GM19438 (cell line): ENCODE results near the gene AZU1.

Experiments
- ATAC-seq: cut with Tn5 transposase; IDR thresholded peaks from one replicate; pipeline ENCODE4 v1.9.1; 2021; ENCODE audit warnings: low read depth; ENCODE audit not compliant: unreplicated experiment

Gene AZU1

DNA sequence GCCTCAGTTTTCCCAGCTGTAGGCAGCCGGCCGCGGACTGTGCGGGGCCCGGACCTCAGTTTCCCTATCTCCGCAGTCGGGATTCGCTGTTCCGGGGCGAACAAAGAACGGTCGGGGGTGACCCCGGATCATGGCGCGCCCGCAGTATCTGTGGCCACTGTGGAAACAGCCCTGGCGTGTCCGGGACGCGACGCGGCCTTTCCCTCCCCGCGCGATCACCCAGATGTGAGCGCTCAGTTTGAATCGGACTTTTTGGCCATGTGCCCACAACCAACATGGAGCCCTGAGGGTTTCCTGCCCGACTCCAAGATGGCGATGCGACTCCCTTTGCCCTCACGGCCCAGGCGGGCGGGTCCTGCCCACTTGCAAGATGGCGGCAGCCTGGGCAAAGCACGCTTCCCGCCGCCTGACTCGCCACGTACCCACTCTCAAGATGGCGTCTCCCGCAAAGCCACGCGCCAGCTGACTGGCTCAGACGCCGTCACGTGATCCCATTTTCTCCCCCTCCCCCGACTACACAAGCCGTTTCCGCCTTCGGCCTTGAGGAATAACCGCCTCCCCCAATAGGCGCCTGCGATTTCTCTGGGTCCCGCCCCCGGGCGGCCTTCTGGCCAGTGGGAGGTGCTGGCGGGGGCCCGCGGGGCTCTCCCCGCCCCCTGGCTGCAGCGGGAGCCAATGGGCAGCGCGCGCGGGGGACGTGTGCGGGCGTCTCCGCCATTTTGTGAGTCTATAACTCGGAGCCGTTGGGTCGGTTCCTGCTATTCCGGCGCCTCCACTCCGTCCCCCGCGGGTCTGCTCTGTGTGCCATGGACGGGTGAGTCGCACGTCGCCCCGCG lies 30.7 kb upstream of the AZU1 start, which contains the start of gene PTBP1:
Gene PTBP1, plus strand, starts transcription at position 761 of the 836 bp plus-strand sequence. Its CDS starts 46 bp downstream, at position 807.
- ATAC-seq: peak; percentile 80

DNA sequence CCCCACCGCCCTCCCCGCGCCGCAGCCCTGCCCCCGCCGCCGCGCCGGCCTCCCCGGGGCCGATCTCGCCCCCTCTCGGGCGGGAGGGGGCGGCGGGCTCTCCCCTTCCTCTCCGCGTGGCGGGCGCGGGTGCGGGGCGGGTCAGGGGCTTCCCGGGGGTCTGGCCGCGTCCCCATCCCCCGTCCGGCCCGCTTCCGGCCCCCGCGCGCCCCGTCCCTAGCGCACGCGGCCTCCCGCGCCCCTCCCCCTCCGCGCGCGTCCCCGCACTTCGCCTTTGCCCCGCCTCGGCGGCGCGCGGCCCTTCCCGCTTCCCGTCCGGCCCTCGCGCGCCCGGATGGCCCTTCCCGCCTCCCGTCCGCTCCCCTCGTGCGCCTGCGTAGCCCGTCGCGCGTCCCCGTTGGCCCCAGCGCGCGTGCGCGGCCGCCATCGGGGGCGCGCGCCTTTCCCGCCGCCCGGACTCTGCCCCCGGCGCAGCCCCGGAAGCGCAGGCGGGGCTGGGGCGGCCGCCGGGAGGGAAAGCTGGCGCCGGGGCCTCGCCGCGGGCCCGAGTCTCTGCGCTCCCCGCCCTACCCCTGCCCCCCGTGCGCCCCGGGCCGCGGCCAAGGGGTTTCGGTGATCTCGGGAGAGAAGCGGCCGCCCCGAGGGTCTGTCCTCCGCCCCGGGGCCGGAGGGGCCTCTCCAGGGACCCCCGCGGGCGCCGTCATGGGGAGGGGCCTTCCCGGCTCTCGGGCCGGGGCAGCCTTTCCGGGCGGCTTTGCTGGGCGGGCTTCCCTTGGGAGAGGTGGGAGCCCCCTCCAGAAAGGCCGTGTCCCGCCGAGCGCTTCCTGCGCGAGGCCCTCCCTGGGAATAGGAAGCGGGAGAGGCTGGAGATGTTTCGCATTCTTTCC lies 29.9 kb upstream of the AZU1 start:
- peak; percentile 36 for ATAC-seq

DNA sequence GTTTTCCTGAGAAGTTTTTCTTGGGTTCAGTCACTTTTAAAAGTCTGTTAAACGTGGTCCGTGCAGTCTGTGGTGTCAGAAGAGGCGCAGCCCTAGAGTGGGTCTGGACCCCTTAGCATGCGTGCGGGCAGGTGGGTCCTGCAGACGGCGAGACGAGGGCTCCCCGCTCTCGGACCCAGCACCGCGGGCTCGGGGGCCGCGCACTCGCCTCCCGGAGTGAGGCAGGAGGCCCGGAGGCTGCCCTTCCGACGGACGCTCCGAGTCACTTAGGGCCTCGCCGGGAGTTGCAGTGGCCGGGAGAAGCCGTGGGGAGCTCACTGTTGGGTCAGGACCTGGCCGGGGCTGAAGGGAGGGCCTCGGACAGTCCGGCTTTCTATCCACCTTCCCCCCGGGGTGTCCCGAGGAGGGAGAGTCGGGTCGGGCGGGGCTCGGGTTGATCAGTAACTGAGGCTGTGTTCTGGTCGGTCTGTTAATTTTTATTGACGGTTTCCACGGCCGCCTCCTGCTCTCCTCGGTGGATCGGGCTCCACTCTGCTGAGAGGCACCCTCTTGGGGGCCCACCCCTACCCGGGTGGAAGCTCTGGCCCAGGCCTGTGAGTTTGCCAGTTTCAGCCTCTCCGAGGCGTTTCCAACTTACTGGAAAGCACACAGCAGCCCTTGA lies 29.1 kb upstream of the AZU1 start:
- no peak for ATAC-seq

DNA sequence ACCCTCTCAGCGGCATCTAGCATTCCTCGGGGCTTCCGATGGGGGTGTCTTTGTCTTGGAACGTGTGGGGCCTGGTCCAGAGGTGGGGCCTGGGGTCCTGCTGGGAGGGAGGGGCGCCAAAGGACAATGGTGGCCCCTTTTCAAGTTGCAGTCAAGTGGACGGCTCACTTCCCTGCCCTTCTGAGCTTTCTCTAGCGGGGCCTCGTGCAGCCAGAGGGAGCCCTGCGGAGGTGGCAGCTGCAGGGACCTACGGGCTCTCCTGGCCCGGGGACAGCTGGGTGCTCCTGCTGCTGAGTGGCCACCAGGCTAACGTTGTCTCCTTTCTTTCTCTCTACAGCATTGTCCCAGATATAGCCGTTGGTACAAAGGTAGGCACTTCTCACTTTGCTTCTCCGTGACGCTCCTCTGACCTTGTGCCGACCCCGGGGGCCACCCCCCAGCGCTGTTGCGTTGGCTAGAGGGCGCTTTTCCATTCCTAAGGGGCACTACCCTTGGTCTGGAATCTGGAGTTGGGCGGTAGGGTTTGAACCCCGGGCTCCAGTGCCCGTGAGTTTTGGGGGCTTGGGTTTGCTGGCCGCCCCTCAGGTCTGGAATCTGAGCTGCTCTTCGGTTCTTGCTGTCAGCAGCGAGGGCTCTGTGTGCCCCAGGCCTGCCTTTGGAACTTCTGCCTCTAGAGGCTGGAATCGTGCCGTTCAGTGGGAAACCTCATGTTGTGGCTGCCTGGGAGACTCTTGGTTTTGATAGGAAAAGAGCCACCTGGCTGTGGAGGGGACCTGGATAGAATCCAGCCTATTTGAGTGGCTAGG lies 28.4 kb upstream of the AZU1 start:
- ATAC-seq: no peak

DNA sequence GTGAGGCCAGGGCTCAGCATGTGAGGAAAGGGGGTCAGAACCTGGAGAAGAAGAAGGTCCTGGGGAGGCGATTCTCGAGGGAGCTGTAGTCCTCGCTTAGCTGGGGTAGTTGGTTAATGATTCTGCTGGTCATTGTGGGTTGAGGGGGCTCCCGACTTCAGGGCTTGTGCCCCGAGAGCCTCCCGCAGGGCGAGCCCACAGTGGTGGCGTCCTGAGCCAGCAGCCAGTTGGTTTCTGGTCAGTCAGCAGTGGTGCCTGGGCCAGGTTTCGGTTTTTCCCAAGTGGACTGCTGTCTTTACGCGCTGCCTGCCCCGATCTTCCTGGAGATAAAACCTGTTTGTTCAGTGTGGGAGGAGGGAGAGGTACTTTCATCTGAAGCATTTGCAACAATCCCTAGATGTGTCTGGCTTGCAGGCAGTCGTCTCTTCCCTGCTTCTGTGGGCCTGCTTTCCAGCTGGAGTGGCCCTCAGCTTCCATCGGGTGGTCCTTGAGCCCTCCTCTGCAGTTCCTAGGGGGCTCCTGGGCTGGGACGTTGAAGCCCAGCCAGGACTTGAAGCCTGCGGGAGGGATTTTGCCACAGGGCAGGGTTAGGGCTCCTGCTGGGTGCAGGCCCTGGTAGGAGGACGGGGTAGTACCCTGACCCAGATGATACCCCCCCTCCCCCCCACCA lies 27.1 kb upstream of the AZU1 start:
- ATAC-seq: no peak

DNA sequence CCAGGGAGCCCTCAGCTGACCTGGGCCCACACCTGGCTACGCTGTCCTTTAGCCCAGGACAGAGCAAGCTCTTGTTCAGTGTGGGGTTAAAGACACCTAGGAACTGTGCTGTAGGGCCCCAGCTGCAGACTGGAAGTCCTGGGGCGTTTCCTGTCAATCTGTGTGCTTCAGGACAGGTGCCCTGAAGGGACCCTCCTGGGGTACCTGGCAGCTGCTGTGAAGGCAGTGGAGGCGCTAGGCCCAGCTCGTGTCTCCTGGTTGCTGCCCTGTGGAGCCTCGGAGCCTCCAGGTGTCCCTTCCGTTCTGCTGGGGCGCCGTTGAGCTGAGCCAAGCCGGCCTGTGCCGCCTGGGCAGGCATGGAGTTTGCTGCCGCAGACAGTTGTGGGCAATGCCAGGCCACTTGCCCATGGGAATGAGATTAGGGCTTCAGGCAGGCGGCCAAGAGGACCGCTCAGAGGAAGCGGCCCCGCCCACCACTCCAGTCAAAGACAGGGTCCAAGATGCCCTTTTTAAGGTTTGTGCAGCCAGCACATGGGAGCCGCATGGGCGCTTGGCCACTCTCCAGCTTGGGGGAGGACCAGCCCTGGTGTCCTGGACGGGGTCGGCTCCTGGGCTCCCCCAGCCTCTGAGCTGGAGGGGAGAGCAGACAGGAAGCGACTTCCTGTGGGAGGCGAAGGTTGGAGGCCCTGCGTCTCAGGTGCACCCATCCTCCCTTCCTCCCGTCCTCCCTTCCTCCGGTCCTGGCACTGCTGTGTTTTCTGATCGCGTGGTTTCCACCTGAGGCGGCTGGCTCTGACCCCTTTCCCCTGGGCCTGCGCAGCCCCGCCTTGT lies 26.4 kb upstream of the AZU1 start:
- no peak for ATAC-seq

DNA sequence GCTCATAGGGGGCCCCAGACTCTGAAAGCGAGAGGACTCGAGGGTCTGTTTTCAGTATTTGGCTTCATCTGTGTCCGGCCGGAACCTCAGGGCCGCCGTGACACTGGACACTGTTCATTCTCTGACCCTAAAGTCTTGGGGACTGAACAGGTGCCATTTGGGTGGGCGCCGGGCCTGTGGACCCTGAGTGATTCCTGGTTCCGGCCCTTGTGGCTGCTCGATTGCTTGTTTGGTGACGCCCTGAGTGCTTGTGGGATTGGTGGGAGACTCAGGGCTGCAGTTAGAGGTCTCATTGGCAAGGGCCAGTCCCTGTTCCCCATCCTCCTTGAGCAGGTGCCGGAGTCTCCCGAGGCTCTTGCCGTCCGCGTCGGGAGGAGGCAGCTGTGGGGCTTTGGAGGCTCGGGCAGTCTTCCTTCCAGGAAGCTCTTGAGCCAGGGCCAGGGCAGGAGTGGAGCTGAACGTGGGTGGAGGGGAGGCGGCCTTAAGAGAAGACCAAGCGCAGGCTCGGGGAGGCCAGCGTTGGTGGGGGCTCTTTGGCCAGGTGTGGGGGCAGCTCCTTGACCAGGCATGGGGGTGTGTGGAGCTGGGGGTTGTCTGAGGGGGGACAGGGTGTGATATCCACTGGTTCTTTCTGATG lies 25.7 kb upstream of the AZU1 start:
- ATAC-seq: no peak

DNA sequence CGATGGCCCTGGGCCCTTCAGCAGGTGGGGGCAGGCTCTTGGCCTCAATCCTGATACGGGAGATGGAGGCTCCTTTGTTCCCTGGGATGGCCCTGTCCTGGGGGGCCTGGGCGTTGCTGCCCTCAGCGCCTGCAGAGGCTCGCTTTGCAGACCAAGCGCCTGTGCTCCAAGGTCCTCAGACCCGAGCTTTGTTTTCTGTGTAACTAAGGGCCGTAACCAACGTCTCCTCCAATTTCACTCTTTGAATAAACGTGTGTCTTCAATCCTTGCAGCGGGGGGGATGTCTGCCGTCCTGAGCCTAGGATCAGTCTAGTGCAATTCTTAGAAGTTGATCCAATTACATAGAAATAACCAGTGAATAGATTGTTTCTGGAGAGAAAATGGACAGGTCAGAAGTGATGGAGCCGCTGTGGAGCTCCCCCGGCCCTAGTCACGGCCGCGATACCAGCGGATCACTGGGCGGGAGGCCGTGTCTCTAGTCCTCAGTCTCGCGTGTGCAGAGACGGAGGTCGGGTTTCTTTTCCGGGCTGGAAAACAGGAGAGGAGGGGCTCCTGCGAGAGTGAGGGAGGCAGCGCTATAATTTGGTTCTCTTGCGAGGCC lies 25.0 kb upstream of the AZU1 start:
- ATAC-seq: no peak

DNA sequence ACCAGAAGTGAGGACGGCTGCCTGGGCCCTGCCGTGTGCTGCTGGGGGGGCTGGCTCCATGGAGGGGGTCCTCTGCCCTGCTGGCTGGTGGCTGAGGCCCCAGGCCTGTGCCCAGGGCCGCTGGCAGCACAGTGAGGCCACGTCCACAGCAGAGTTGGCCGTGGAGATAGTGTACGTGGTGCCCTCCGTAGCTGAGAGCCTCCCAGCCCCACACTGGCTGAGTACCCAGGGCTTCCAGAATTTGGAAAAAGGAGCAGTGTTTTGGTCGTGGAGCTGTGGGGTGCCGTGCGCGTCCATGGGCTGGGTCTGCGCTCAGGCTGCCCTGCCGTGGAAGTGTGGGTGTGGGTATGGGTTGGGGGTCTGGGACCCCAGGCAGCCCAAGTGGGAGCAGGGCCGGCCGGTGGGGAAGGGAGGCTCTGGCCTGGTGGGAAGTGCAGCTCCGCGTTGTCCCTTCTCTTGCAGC lies 24.5 kb upstream of the AZU1 start:
- ATAC-seq: no peak

DNA sequence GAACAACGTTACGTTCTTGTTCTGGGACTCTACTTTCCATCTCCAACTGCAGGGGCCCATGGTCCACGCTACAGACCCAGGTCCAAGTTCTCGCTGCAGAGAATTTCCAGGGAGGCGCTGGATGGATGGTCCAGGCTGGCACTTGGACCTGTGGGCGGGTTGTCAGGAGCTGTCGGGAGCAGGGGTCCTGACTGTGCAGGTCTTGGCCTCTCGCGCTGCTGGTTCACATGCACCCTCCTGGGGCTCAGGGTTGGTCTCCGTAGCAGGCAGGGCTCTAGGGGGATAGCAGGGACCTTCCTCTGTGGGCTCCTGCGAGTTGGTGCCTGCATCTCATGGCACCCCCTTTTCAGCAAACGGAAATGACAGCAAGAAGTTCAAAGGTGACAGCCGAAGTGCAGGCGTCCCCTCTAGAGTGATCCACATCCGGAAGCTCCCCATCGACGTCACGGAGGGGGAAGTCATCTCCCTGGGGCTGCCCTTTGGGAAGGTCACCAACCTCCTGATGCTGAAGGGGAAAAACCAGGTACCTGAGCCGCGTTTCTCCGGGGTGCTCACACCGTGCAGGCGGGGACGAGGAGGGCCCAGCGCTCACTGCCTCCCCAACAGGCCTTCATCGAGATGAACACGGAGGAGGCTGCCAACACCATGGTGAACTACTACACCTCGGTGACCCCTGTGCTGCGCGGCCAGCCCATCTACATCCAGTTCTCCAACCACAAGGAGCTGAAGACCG lies 23.8 kb upstream of the AZU1 start:
- no peak for ATAC-seq

DNA sequence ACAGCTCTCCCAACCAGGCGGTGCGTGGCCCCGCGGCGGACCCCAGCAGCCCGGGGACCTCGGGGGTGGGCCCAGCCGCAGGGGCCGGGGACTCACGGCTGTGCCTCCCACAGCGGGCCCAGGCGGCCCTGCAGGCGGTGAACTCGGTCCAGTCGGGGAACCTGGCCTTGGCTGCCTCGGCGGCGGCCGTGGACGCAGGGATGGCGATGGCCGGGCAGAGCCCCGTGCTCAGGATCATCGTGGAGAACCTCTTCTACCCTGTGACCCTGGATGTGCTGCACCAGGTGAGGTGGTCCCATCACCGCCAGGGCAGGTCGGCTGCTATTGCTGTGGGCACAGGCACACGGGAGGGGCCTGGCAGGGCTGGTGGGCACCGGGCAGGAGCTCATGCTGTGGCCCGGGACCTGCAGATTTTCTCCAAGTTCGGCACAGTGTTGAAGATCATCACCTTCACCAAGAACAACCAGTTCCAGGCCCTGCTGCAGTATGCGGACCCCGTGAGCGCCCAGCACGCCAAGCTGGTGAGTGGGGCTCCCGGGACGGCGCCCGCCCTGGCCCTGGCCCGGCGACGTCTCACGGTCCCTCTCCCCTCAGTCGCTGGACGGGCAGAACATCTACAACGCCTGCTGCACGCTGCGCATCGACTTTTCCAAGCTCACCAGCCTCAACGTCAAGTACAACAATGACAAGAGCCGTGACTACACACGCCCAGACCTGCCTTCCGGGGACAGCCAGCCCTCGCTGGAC lies 23.0 kb upstream of the AZU1 start:
- no peak for ATAC-seq

DNA sequence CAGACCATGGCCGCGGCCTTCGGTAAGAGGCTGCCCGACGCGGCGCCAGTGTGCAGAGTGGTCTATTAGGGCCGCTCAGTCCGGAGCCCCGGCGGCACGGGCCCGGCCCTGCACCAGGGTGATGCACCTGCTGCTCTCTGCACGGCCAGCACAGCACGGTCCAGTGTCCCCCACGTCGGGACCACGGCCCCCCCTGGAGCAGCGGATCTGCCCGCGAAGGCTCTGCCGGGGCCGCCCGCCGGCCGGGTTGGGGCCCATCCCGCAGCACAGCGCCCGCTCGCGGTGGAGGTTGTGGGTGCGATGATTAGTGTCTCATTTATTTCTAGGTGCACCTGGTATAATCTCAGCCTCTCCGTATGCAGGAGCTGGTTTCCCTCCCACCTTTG lies 22.5 kb upstream of the AZU1 start:
- no peak for ATAC-seq

DNA sequence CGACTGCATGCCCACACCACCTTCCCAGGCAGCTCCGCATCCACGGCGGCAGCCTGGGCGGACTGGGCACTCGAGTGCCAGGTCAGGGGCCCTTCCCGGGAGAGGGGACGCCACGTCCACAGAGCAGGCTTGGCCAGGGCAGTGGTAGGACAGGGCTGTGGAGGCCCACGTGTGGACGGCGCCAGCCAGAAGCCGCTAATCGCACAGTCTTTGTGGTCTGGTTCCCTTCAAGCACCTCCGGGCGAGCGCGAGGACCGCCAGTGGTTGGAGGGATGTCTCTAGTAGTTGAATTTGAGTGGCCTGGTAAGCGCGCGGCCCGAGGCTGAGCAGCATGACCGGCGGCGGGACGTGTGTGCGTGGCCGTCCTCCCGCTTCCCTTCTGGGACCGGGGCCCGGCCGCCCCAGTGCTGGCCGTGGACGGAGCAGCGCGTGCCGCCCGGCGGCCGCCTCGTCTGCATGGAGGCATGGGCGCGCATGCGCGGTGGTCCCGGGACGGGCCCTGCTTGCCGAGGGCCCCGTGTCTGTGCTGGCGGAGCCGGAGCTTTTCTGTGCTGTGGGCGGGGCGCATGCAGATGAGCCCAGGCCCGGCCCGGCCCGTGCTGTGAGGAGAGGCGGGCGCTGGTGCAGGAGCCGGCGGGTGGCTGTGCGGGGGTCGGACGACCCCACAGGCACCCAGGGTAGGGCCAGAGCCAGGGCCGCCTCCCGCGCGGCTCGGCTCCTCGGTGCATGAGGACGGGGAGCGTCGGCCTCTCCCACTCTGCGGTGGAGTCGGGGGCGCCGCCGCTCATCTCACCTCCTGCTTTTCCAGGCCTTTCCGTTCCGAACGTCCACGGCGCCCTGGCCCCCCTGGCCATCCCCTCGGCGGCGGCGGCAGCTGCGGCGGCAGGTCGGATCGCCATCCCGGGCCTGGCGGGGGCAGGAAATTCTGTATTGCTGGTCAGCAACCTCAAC lies 21.8 kb upstream of the AZU1 start:
- ATAC-seq: no peak

DNA sequence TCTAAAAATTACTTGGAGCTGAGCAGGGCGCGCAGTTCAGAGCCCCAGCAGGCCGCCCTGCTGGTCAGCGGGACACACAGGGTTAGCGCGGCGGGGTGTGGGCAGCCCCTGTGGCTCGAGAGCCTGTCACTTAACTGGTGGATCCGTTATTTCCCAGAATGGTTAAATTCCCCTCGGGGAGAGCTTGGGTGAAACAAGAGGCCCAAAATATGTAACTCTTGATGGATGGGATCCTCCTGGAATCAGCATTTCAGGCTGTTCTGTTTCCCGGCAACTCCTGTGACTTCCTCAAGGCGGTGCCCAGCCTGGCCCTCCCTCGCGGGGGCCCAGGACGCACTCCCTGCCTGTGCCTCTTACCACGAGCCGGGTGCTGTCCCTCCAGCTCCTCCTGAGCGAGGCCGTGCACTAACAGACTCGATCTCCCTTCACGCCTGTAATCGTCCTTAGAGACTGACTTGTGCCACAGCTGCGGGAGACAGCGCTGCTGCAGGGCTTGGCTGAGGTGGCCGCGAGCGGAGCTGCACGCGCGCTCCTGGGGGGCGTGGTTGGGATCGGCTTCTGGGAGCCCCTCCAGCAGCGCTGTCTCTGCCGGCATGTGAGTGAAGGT lies 20.7 kb upstream of the AZU1 start:
- ATAC-seq: no peak
